Stimulated activated CD8-positive, alpha-beta memory T cell treated with anti-CD3 and anti-CD28 coated beads, Interleukin-2, amount 100 ng/mL, for 1 hour (primary cell): Measurements from ENCODE around the gene PPP2R5D.
"Not testable (repeated sequence)": the region's sequence is repeated elsewhere in the genome, so short reads cannot be mapped to it uniquely, and the experiment has no call there.

ENCODE experiments used
- DNase-seq, 2 donors: peaks; one replicate each; pipeline ENCODE4 v3.0.0-alpha.2; 2020; ENCODE audit warnings: low read depth in 2 of 2

Gene PPP2R5D

DNA sequence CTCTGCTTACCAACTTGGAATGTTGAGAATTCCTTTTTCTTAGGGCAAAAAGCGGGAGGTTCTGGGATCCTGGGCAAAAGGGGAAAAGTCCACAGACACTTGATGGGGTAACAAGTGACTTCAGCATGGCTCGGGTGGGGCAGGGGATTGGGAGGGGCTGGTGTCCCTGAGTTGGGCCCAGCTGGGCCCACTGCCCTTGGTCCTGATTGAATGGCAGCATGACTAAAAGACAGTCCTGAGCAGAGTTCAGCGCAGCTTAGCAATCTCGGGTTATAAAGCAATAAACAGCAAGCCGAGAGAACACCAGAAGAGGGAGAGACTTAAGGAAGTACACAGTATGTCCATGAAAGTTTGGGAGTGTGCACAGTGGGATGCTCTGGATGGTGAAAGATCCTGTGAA lies 5.6 kb downstream of the PPP2R5D start:
- no peak for DNase-seq

DNA sequence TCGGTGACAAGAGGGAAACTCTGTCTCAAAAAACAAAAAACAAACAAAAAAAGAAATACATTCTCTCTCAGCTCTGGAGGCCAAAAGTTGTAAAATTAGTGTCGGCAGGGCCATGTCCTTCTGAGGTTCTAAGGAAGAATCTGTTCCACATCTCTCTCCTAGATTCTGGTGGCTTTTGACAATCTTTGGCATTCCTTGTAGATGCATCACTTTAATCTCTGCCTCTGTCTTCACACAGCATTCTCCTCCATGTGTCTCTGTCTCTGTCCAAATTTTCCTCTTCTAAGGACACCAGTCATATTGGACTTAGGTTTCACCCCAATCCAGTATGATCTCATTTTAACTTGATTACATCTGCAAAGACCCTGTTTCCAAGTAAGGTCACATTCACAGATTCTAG lies 9.1 kb downstream of the PPP2R5D start:
- DNase-seq, result no peak

DNA sequence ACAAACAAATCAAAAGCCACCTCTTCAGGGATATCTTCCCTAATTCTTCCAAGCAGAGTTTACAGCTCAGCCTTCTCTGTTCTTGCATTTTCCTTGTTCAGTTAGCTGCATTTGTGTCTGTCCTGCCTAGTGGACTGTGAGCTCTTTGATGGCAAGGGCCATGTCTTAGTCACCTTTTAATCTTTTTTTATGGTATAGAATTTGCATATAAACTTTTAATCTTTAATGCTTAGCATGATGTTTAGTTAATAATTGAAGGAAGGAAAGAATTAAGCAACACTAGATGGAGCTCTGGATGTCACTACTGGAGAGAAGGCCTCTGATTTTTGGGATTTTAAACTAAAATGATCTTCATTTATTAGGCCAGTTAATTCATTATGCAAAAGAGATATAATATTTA lies 12.1 kb downstream of the PPP2R5D start:
- no peak for DNase-seq

DNA sequence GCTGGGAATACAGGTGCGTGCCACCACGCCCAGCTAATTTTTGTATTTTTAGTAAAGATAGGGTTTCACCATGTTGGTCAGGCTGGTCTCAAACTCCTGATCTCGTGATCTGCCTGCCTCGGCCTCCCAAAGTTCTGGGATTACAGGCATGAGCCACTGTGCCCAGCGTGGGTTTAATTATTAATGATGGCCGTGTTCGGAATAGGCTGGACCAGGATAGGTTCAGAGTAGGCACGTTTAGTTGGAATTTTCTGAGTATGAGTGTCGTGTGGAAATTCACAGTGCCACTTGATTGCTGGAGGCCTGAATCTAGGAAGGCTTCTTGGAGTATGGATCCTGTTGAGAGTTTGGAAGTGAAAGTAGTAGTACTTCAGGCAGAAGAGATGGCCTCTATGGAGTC lies 13.8 kb downstream of the PPP2R5D start:
- not testable (repeated sequence) for DNase-seq

DNA sequence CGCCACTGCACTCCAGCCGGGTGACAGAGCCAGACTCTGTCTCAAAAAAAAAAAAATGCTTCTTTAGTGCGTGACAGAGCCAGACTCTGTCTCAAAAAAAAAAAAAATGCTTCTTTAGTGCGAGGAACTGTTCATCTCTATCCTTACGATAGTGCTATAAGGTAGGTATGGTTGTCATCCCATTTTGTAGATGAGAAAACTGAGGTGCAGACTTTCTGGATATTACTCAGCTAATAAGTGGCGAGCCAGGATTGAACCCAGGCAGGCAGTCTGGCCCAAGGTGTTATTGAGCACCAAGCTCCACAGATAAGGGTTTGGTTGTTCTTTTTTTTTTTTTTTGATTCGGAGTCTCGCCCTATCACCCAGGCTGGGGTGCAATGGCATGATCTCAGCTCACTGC lies 17.5 kb downstream of the PPP2R5D start:
- DNase-seq, result no peak

DNA sequence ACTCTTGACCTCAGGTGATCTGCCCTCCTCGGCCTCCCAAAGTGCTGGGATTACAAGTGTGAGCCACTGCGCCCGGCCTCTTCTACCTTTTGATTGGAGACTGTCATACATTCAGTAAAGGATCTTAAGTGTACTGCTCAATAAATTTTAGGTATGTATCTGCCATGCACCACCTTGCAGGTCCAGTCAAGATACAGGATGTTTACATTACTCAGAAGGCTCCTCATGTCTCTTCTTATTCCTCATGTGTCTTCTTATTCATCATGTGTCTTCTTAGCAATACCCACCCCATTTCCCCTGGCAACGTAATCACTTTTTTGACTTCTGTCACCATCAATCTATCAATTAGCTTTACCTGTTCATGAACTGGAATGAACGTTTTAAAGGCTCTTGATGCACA lies 21.5 kb downstream of the PPP2R5D start:
- no peak for DNase-seq

DNA sequence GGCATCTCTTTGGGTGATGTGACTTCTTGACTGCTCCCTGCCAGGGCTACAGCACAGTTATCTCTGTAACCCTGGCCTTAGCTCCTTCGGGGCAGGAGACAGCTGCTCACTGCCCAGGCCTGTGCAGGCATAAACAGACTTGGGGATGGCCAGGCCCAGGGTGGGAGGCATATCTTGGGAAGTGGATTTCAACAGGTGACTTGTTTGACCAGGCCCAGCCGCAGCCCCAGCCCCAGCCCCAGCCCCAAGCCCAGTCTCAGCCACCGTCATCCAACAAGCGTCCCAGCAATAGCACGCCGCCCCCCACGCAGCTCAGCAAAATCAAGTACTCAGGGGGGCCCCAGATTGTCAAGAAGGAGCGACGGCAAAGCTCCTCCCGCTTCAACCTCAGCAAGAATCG lies 21.9 kb downstream of the PPP2R5D start:
- DNase-seq, result no peak

DNA sequence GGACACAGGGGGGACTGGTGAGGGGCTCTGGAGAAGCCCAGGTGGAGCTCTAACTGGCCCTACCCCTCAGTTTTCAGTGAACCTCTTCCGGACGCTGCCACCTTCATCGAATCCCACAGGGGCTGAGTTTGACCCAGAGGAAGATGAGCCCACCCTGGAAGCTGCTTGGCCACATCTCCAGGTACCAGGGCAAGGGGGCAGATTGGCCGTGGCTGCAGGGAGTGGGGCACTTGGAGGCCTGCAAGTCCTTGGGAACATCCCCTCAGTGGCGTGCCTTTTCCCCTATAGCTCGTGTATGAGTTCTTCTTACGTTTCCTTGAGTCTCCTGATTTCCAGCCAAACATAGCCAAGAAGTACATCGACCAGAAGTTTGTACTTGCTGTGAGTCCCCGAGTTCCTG lies 22.8 kb downstream of the PPP2R5D start:
- DNase-seq, result no peak

DNA sequence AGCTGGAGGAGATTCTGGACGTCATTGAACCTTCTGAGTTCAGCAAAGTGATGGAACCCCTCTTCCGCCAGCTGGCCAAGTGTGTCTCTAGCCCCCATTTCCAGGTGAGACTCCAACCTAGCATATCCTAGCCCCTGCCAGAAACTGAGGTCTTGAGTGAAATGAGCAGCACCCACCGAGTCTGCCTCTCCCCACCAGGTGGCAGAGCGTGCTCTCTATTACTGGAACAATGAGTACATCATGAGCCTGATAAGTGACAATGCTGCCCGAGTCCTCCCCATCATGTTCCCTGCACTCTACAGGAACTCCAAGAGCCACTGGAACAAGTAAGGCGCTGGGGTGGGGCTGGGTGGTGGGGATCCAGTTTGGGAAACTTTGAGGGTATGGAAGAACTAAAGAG lies 24.8 kb downstream of the PPP2R5D start:
- DNase-seq, result no peak

DNA sequence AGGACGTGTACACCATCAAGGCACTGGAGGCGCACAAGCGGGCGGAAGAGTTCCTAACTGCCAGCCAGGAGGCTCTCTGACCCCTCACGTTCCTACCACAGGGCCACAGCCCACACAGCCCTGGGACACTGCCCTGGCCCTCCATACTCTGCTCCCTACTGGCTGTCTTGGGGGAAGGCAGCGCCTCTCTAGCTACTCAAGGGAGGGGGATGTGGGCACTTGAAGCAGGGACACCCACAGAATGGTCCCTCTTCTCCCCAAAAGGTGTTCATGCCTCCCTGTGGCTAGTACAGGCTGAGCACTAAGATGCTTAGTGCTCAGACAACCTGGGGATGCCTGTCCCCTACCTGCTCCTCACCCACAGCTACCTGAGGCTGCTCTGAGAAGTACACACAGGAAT lies 26.8 kb downstream of the PPP2R5D start:
- no peak for DNase-seq

DNA sequence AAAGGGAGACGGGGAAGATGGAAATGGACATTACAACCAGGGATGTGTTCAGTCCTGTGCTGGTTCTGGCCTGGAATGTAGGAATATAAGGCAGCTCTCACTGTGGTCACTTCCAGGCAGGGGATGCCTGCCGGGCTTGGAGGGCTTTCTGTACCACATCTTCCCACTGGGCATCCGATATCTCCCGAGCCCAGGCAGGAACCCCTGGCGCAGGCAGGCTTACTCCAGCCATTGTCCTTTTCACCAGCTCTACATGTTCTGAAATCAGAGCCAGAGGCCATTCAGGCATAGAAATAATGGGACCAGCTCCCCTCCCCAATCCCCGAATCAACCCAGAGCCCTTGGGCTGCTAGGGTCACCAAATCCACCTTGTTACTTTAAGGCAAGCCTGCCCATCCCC lies 28.0 kb downstream of the PPP2R5D start:
- DNase-seq, result no peak

DNA sequence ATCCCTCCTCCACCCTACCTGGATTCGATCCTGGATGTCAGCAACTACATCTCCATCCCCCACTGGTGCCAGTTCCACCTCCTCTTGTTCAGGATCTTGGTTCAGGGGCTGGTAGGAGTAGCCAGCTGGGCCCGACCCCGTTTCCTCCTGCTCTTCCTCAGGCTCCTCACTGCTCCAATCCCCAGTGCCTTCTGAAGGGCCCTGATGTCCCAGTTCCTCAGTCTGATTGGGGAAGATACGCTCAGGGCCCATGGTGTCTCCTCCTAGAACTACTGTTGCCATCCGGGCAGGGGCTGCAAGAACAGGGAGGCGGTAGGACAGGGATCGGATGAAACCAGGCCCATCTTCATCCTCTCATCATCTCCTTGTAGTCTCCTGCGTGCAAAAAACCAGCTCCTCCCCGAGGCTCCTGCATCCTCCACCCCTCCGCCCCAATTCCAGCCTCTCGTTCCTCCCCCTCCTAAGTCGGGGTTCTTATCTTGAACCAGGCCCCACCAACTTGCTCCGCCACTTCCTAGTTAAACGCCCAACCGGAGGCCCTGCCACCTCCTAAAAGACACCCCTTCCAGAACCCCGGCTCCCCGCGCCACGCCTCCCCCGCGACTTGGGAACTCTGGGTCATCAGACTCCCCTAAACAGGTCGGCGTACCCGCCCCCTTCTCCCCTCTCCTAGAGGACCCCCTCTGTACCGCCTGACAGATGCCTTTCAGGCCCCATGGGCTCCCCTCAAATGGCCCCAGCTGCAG lies 28.9 kb downstream of the PPP2R5D start:
- DNase-seq, result no peak

DNA sequence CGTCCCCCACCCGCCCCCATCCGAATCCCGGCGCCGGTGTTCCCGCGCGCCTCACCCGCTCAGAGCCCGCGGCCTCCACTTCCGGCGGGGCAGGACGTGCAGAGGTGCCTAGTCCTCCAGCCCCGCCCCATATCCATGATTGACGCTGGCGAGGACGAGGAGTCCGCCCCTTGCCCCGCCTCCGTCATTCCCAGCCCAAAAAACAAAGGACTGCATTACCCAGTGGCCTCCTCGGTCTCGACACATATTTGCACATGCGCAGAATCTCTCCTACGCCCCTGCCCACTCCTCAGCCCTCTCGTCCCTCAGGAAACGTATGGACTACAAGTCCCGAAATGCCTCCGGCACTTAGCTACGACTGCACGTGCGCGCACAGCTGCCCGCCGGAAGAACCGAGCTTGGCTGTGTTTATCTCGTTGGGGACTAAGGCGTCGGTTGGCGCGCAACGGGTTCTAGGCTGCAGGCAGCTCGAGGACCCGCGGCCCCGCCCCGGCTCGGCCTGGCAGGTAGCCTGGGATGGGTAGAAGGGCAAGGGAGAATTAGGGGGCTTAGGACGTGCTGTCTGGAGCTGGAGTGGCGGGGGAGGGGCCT lies 29.6 kb downstream of the PPP2R5D start, which contains the start of the genes KLHDC3 and MEA1:
TSS of gene KLHDC3 (plus strand) at position 407 of the 591 bp plus-strand sequence. CDS start 2,944 bp downstream, outside the sequence.
TSS of gene MEA1 (minus strand) at position 104 of the 591 bp plus-strand sequence. CDS start 133 bp downstream, outside the sequence.
- DNase-seq, result peak; percentile 93 to 95

DNA sequence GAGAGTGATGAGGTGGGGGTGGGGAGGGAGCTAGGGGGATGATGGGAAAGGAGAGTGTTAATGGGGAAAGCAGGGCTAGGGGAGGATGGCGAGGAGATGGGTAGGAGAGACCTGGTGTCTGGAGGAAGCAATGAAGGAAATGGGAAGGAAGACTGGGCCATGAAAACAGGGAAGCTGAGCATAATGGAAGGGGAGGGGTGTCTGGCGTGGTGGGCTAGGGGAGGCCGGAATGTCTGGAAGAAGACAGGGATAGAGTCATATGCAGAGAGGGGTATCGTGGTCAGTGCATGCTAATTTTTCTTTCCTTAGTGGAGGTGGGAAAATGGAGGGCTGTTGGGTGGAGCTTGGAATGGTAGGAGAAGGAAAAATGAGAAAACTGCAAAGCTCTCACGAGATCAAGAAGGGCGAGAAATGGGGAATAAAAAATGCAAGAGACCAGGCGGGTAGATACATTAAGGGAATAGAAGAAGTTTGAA lies 30.1 kb downstream of the PPP2R5D start:
- DNase-seq, result no peak

DNA sequence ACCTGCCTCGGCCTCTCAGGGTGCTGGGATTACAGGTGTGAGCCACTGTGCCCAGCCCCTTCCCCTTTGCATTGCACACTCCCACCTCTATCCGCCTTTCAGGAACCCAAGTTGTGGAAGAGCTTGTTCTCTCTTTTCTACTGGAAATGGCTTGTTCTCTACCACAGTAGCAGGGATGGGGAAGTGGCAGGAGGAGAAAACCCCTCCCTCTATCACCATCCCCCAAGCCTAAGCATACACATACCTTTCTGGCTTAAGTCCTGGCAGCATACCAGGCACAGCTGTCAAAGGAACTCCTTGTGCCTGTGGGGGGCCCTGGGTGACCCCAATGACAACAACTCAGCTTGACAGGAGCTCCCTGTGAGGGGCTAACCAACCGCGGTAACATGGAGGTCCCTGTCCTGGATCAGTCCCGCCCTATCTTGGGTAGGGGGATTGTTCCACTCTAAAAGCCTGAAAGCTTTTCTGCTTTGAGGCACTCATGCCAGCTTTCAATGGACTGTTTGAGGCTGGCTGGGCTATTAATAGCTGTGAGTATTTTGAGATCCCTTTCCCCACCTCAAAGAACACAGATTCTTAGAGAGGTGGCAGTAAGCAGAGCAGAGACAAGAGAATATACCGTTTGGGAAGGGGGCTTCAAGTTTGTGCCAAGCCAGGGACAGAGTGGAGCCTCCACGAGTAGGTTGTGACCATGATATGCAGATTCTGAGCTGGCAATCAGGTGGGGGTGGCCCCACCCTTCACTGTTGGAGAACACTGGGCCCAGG lies 32.0 kb downstream of the PPP2R5D start:
- DNase-seq, result no peak

DNA sequence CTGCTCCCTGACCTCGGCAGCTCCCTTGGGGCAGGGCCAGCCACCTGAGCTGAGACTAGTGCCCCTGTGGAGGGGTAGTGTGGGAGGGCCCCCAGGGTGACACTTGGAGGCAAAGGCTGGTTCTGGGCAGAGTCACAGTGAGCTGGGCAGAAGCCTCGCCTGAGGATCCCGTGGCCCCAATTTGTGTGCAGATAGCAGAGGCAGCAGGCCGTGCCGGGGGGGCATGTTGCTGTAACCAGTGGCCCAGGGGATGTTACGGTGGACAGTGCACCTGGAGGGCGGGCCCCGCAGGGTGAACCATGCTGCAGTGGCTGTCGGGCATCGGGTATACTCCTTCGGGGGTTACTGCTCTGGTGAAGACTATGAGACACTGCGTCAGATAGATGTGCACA lies 32.6 kb downstream of the PPP2R5D start:
- no peak for DNase-seq

DNA sequence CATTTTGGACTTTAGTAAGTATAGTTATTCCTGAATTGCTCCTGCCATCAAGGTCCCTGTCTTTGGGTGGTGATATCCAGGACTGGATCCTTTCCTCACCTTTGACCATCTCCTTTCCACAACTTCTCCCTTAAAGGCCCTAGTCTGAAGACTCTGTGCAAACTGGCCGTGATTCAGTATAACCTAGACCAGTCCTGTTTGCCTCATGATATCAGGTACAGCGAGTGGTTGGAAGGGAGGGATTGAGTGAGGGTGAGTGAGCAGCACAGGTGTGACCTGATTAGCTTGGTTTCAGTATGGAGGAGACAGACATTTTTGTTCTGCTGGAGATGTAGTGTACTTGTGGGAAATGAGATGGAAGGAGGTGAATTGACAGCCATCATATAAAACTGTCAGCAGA lies 34.8 kb downstream of the PPP2R5D start:
- DNase-seq, result no peak

DNA sequence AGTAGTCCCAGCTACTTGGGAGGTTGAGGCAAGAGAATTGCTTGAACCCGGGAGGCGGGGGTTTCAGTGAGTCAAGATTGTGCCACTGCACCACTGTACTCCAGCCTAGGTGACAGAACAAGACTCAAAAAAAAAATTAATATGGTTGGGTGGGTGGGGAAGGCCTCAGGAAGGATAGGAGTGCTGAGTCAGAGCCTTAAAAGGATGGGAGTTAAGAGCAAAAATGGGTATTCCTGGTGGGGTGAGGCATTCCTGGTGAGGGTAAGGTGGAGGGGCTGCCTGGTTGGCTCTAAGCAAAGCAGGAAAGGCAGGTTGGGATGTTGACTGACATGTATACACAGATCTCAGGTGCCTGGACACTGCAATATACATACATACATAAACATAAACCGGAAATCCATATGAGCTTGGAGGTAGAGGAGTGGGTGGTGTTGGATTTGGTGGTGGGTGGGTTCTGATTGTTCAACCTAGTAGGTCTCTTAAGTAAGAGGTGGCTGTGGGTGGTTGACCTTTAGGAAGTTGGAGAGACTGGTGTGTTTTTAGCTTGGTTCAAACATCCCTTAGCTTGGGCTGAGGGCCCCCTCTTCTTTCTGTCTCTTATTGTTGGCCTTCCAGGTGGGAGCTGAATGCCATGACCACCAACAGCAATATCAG lies 35.8 kb downstream of the PPP2R5D start:
- DNase-seq, result no peak

DNA sequence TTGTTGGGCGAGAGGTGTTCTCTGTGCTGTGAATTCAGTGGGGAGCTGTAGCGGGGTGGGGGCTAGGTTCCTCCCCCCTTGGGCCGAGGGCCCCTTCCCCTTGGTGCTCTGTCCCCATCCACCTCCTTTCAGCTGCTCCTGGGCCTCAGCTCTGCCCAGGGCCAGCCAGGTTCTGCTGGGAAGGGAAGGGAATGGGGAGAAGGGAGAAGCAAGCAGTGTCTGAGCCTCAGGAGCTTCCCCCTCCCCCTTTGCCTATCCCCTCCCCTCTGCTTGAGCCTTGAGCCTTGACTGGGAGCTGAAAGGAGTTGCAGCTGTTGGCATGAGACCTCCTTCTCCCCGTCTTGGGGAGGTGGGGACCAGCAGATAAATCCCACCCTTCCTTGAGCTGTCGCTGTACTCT lies 36.5 kb downstream of the PPP2R5D start:
- no peak for DNase-seq

DNA sequence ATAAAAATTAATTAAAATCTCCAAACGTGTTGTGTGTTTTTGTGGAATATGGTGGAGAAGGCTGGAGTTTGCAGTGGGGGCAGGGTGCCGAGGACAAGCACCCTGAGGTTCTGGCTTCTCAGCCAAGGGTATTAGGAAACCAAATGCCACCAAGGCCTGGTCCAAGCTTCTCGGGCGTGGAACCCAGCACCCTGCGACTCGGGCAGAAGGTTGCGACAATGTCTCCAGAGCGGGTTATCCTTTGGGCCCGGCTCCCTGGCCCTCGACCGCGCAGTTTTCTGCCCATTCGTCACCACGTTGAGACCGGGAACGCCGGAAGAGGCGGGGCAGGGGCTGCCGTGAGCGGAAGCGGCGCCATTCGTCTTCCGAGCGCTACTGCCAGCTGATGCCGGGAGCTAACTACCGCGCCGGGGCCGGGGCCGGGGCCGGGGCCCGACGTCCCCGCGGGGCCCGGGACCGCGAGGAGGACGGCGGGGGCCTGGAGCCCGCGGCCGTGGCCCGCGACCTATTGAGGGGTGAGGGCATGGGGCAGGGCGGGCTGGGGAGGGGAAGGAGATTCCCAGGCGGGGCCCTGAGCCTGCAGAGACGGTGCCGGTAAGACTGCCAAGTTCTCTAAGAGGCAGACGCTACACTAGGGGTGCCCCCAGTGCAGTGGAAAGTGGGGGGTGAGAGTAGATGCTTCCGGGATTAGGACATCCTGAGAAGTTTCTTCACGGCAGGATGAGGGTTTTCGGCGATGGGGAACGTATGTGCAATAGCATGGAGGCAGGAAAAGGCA lies 37.1 kb downstream of the PPP2R5D start, which contains the start of gene RRP36:
TSS of gene RRP36 (plus strand) at position 354 of the 778 bp plus-strand sequence. CDS start at position 386, 32 bp downstream.
- DNase-seq, result peak; percentile 37 to 41

DNA sequence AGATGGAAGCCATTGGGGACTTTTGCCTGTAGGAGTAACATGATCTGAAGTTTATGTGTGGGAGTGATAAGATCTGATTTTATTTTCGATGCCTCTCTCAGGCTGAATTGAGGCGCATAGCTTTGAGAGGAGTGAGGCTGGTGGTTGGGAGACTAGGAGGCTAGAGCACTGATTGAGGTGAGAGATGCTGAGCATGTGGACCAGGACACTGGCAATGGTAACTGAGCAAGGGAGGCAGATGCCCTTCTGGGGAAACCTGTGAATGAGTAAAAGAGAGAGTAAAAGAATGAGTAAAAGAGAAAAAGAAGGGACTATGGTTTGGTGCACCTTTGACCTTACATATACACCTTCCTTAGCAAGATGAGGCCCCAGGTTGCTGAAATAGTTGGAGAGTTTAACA lies 40.1 kb downstream of the PPP2R5D start:
- DNase-seq, result no peak
